ENCODE results near the gene PCDH7. TPM values are rescaled to one million over a fixed set of nuclear protein-coding genes. Genes with fewer than 3 reads are reported as not detected.

PCDH7 gene
- total and polyA plus RNA-seq, 7 donors = 0.04 to 1.6 (median 0.55) TPM

- Histone ChIP-seq H3K4me1 (no peaks in the 10 kb centered on the region), H3K9me3 (no peaks in the 10 kb centered on the region), H3K27ac (no peak overlapping the region), H3K27me3 (ENCODE audit: insufficient read depth in 3 of 3, low read length in 2 of 3) (no peaks in the 10 kb centered on the region), H3K36me3 (ENCODE audit: insufficient read depth in 1 of 2, low read depth in 1 of 2) (no peaks in the 10 kb centered on the region), H3K4me3 (no peak overlapping the region)
- no peak for DNase-seq
- intact Hi-C loops (cut with DNase I) = no loop called here
- 80 to 81% (median 81%) methylated on average over 4 of the region's 4 CpGs for WGBS, 3 donors
- no peak for TF ChIP-seq CTCF (IDR thresholded peaks at IDR 0.05)
- no peak for ATAC-seq
Measured at GRCh38 chr4:30765022-30765421, 44.9 kb downstream of the PCDH7 start.

GRCh38 chr4:30767147-30767845 is 47.1 kb downstream of the PCDH7 start:
- no peak overlapping the region for H3K27ac ChIP-seq

GRCh38 chr4:30768277-30768676 is 48.1 kb downstream of the PCDH7 start:
- Histone ChIP-seq H3K4me3 (no peak overlapping the region), H3K27me3 (ENCODE audit: insufficient read depth in 3 of 3, low read length in 2 of 3) (no peaks in the 10 kb centered on the region), H3K9me3 (no peaks in the 10 kb centered on the region), H3K27ac (no peak overlapping the region), H3K4me1 (no peaks in the 10 kb centered on the region), H3K36me3 (ENCODE audit: insufficient read depth in 1 of 2, low read depth in 1 of 2) (no peaks in the 10 kb centered on the region)
- 33 to 40% (median 37%) methylated on average over 2 of the region's 2 CpGs for WGBS, 3 donors
- TF ChIP-seq CTCF (IDR thresholded peaks at IDR 0.05) = no peak
- ATAC-seq (no peak), DNase-seq (no peak)
- intact Hi-C loops (cut with DNase I) = no loop called here

More at GRCh38 chr4:30767147-30767845, 47.1 kb downstream of the PCDH7 start:
- DNase-seq (no peak), ATAC-seq (no peak)
- Histone ChIP-seq H3K27me3 (ENCODE audit: insufficient read depth in 3 of 3, low read length in 2 of 3) (no peaks in the 10 kb centered on the region), H3K4me3 (no peak overlapping the region), H3K4me1 (no peaks in the 10 kb centered on the region), H3K36me3 (ENCODE audit: insufficient read depth in 1 of 2, low read depth in 1 of 2) (no peaks in the 10 kb centered on the region), H3K9me3 (no peaks in the 10 kb centered on the region)
- no peak for TF ChIP-seq CTCF (IDR thresholded peaks at IDR 0.05)
- intact Hi-C loops (cut with DNase I) = no loop called here
- 51 to 56% (median 56%) methylated on average over 8 of the region's 8 CpGs for WGBS, 3 donors

GRCh38 chr4:30769093-30769492 is 48.9 kb downstream of the PCDH7 start:
- no peaks in the 10 kb centered on the region for H3K9me3 ChIP-seq
- H3K27ac ChIP-seq = no peak overlapping the region
- DNase-seq (no peak), ATAC-seq (no peak)
- no peak overlapping the region for H3K4me3 ChIP-seq
- TF ChIP-seq CTCF (IDR thresholded peaks at IDR 0.05) = no peak
- H3K4me1 ChIP-seq = no peaks in the 10 kb centered on the region
- no peaks in the 10 kb centered on the region for H3K36me3 ChIP-seq (ENCODE audit: insufficient read depth in 1 of 2, low read depth in 1 of 2)
- H3K27me3 ChIP-seq (ENCODE audit: insufficient read depth in 3 of 3, low read length in 2 of 3) = no peaks in the 10 kb centered on the region
- 78 to 84% (median 82%) methylated on average over 6 of the region's 6 CpGs for WGBS, 3 donors
- intact Hi-C loops (cut with DNase I) = no loop called here

GRCh38 chr4:30770049-30770549 is 49.9 kb downstream of the PCDH7 start:
- TF ChIP-seq CTCF (IDR thresholded peaks at IDR 0.05) = no peak
- 27 to 33% (median 28%) methylated on average over 2 of the region's 2 CpGs for WGBS, 3 donors
- Histone ChIP-seq H3K4me3 (no peak overlapping the region), H3K4me1 (no peaks in the 10 kb centered on the region), H3K27me3 (ENCODE audit: insufficient read depth in 3 of 3, low read length in 2 of 3) (no peaks in the 10 kb centered on the region), H3K27ac (no peak overlapping the region), H3K9me3 (no peaks in the 10 kb centered on the region), H3K36me3 (ENCODE audit: insufficient read depth in 1 of 2, low read depth in 1 of 2) (no peaks in the 10 kb centered on the region)
- ATAC-seq (no peak), DNase-seq (no peak)
- intact Hi-C loops (cut with DNase I) = no loop called here

All from psoas muscle (tissue), 8 donors.